CD4-positive, alpha-beta T cell treated with Interleukin-4 for 4 hours (primary cell): ENCODE measurements around the gene PEG3.

Source experiments
- DNase-seq: peaks from one replicate; pipeline ENCODE4 v3.0.0-alpha.2; 2020

The PEG3 gene

GRCh38 chr19:56838909-56839651 lies 1.4 kb downstream of the PEG3 start:
- DNase-seq = peak; percentile 8

- DNase-seq = no peak
Observed at GRCh38 chr19:56838024-56838908, 2.3 kb downstream of the PEG3 start.

GRCh38 chr19:56837492-56838023 lies 3.0 kb downstream of the PEG3 start:
- no peak for DNase-seq

GRCh38 chr19:56837004-56837403 lies 3.5 kb downstream of the PEG3 start:
- no peak for DNase-seq

- DNase-seq = no peak
Observed at GRCh38 chr19:56836059-56836458, 4.5 kb downstream of the PEG3 start.

GRCh38 chr19:56835401-56835800 lies 5.1 kb downstream of the PEG3 start:
- no peak for DNase-seq

GRCh38 chr19:56834564-56835375 lies 5.8 kb downstream of the PEG3 start:
- DNase-seq = no peak

- no peak for DNase-seq
Observed at GRCh38 chr19:56832352-56832928, 8.1 kb downstream of the PEG3 start.

GRCh38 chr19:56831255-56831654 lies 9.3 kb downstream of the PEG3 start:
- no peak for DNase-seq

GRCh38 chr19:56829596-56829995 lies 10.9 kb downstream of the PEG3 start:
- DNase-seq = no peak

GRCh38 chr19:56827708-56828107 lies 12.8 kb downstream of the PEG3 start:
- DNase-seq = no peak

GRCh38 chr19:56823956-56824355 lies 16.6 kb downstream of the PEG3 start:
- no peak for DNase-seq

- DNase-seq = no peak
Observed at GRCh38 chr19:56823417-56823816, 17.1 kb downstream of the PEG3 start.

GRCh38 chr19:56822755-56823154 lies 17.8 kb downstream of the PEG3 start:
- DNase-seq = no peak

- DNase-seq = no peak
Observed at GRCh38 chr19:56821675-56822074, 18.9 kb downstream of the PEG3 start.

GRCh38 chr19:56821209-56821608 lies 19.3 kb downstream of the PEG3 start:
- no peak for DNase-seq

GRCh38 chr19:56819166-56819565 lies 21.4 kb downstream of the PEG3 start:
- DNase-seq = no peak

- DNase-seq = no peak
Observed at GRCh38 chr19:56814656-56815055, 25.9 kb downstream of the PEG3 start.

GRCh38 chr19:56813531-56813930 lies 27.0 kb downstream of the PEG3 start:
- DNase-seq = no peak

- no peak for DNase-seq
Observed at GRCh38 chr19:56811480-56811879, 29.0 kb downstream of the PEG3 start.

GRCh38 chr19:56810260-56810659 lies 30.3 kb downstream of the PEG3 start:
- DNase-seq = no peak

- no peak for DNase-seq
Observed at GRCh38 chr19:56808717-56809392, 31.7 kb downstream of the PEG3 start.
